HG03460 (cell line): Measurements from ENCODE around the gene KRTAP29-1.

ENCODE experiments used
- ATAC-seq: cut with Tn5 transposase; IDR thresholded peaks from one replicate; pipeline ENCODE4 v1.9.1; 2021; ENCODE audit not compliant: unreplicated experiment

Gene KRTAP29-1

GRCh38 chr17:41328207-41328606, 25.6 kb upstream of the KRTAP29-1 start:
- no peak for ATAC-seq

GRCh38 chr17:41327411-41328120, 24.9 kb upstream of the KRTAP29-1 start:
- ATAC-seq, result no peak

DNA sequence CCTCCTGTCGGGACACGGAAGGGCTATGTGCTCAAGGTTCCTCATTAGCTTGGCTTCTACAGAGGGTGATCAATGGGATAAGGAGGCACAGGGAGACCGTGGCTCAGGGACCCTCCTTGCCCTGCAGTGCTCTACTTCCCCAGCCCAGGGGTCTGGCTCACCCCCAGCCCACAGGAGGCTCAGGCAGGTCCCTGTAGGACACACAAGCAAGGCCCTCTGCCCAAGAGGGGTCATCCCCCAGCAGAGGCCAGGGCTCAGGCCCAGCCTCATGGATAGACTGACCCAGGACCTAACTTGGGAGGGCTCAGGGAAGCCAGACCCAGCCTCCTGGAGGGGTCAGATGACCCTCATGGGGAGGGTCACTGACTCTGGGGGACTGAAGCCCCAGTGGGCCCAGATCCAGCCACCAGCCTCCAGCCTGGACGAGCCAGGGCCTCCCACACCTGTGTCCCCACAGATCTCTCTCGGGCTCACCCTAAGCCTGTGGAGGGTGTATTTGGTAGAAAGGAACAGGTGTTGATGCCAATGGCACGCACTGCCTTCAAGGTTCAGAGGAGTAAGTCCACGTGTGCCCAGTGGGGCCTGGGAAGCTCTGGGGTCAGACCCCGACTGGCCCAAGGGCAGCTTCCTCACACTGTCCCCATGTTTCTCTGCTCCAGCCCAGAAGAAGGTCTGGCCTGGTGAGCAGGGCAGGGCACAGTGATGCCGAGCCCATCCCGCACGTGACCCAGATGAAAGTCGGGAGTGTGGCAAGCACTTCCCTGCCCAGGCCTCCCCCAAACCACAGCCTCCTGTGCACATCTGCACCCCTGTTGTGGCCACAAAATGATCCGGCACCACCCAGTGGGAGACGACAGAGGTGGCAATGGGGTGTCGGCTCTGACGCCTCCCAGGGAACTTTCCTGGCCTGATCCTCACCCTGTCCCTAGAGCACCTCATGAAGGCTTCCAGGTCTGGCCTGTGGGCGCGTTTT, 23.8 kb upstream of the KRTAP29-1 start:
- ATAC-seq, result no peak

- ATAC-seq, result no peak
These were observed 23.0 kb upstream of the KRTAP29-1 start for GRCh38 chr17:41325611-41326010.

- no peak for ATAC-seq
These were observed 22.5 kb upstream of the KRTAP29-1 start for GRCh38 chr17:41325126-41325525.

GRCh38 chr17:41324180-41325075, 21.8 kb upstream of the KRTAP29-1 start:
- no peak for ATAC-seq

GRCh38 chr17:41322903-41323895, 20.5 kb upstream of the KRTAP29-1 start:
- no peak for ATAC-seq

- ATAC-seq, result no peak
These were observed 19.6 kb upstream of the KRTAP29-1 start for GRCh38 chr17:41322094-41322902.

GRCh38 chr17:41318231-41318630, 15.6 kb upstream of the KRTAP29-1 start:
- ATAC-seq, result no peak

DNA sequence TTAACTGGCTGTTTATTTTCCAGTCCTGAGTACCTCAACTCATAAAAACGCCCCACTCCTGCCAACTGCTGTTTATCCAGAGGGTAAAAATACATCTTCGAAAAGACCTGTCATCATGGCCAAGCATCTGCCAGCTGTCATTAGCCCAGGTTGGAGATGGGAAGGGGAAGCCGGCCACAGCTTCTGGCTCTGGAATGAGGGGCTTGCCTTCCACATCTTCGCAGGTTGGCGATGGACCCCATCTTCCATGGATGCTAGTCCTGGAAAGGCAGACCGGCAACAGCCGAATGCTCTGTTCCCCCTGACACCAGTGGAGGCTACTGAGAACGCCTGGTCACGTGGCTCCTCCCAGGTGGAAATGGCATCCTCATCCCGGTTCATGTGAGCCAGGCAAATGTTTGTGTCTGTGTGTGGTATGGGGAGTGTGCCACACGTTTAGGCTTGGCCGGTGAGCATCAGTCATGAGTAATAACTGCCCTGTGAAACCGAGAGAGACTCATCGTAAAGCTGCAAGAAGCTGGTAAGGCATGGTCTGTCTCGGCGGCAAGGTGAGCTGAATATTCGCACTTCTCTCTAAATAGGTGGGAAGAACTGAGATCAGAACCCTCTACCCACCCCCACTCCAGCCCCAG, 13.3 kb upstream of the KRTAP29-1 start:
- no peak for ATAC-seq

GRCh38 chr17:41315204-41315794, 12.6 kb upstream of the KRTAP29-1 start, which contains the start of gene KRTAP17-1:
Gene KRTAP17-1 (minus strand): TSS chr17:41315710. CDS start chr17:41315650, 60 bp downstream.
- no peak for ATAC-seq

DNA sequence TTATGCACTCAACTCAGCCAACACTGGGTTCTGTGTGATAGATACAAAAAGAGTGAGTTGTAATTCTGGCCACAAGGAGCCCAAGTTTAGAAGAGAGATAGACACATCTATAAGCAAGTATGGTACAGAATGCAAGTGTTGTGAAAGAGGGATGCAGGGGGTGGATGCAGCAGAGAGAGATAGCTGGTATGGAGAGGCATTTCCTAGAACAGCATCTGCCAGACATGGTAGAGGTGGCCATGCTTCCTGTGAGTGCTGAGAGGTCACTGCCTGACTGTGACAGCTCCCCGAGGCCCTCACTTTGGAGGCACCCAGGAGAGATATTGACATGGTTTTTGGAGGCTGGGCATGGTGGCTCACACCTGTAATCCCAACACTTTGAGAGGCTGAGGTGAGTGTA, 8.5 kb upstream of the KRTAP29-1 start:
- no peak for ATAC-seq

- no peak for ATAC-seq
These were observed 6.3 kb upstream of the KRTAP29-1 start, which contains the start of gene KRTAP16-1 for GRCh38 chr17:41308918-41309359. Gene KRTAP16-1 (minus strand): TSS chr17:41309309. CDS start chr17:41309253, 56 bp downstream.

DNA sequence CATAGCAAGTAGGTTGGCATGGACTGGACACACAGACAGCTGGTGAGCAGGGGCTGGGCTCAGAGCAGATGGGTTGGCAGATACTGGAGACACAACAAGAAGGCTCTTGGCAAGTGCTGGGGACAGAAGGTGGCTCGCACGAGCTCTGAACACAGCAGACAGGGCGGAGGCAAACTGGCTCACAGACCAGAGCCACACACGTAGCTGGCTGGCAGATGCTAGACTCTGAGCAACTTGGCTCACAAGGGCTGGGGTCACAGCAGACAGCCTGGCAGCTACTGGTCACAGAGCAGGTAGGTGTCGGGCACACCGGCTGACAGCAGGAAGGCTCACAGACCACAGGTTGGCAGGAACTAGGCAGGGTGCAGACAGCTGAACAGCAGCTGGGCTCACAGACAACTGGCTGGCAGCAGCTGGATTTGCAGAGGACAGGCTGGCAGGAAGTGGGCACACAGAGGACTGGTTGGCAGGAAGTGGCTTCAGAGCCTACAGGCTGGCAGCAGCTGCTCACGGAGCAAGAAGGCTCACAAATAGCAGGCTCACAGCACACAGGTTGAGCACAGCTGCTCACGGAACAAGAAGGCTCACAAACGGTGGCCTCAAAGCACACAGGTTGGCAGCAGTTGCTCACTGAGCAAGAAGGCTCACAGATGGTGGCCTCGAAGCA, 5.7 kb upstream of the KRTAP29-1 start:
- ATAC-seq, result no peak

DNA sequence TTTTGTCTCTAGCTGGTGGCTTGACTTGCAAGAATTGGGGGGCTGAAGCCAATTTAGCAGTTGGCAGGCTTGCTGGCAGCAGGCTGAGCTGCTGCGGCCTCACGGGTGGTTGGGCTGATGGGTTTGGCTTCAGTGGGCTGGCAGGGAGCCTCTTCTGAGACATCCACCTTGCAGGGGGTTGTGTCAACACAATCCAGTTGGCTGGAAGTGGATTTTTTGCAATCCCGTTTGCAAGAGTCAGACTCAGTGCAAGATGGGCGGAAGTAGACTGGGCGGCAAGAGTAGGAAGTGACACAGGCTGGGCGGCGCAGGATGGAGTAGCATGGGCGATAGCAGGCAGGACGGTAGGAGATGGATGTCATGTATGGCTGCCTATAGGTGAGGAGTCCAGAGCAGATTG, 5.0 kb upstream of the KRTAP29-1 start:
- ATAC-seq, result no peak

DNA sequence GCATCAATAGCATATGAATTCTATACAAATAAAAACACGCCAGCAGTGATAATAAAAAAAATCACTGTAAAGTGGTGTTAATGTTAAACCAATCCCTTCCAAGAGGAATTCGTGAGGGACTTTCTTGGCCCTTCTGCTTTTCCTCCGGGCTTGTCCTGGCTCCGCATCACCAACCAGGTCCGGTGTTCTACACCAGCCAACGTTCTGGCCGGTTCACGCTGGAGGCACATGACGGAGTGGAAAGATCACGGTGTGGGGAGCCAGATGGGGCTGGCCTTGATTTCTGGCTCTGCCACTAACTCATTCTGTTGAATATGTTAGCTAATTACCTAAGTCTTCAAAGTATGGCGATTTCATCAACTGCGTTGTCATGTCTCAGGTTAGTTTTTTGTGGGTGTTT, 1.4 kb upstream of the KRTAP29-1 start:
- ATAC-seq, result no peak

DNA sequence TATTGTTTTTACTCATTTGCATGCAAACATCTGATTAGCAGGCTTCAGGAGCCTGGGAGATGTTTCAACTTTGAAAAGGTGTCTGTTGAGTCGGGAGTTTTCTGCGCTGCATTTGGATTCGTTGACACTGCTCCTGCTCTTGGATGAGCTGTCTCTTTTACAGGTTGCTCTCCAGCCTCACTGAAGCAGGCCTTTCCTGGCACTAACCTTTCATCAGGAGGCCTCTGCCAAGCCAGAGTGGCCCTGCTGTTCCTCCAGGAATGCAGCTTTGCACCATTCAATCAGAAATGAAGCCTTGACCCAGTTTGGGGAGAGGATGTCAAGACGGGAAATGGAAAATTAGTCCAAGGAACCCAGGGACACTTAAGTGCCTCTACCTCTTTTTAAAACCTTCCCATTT, 330 bp upstream of the KRTAP29-1 start:
- no peak for ATAC-seq
